DOHH2 (cell line): ENCODE results near the gene KCNMA1.

Experiments
- H3F3A ChIP-seq: fragments of 200-600 bp; sonication (generic), shearing (Covaris generic); 2 replicates; pipeline ENCODE4 v1.6.0; 2016; ENCODE audit warnings: antibody characterized with exemption, mild to moderate bottlenecking; ENCODE audit not compliant: control insufficient read depth, insufficient read depth
- H3K27ac ChIP-seq: fragments of 200-600 bp; sonication (generic); 2 replicates; pipeline ENCODE4 v1.5.1; 2014; ENCODE audit warnings: low read depth, mild to moderate bottlenecking, low read length, moderate library complexity
- H3K27me3 ChIP-seq: fragments of 200-600 bp; sonication (generic); 2 replicates; pipeline ENCODE4 v1.6.1; 2014; ENCODE audit warnings: mild to moderate bottlenecking, low read length, mixed read lengths; ENCODE audit not compliant: control insufficient read depth
- H3K36me3 ChIP-seq: fragments of 200-600 bp; sonication (generic); 2 replicates; pipeline ENCODE4 v1.6.1; 2014; ENCODE audit warnings: mild to moderate bottlenecking, low read length, moderate library complexity, mixed read lengths; ENCODE audit not compliant: control insufficient read depth
- H3K4me1 ChIP-seq: fragments of 200-600 bp; sonication (generic); 2 replicates; pipeline ENCODE4 v1.6.1; 2014; ENCODE audit warnings: mild to moderate bottlenecking, low read length, mixed read lengths; ENCODE audit not compliant: control insufficient read depth
- H3K4me2 ChIP-seq: fragments of 200-600 bp; sonication (generic); 2 replicates; pipeline ENCODE4 v1.6.0; 2014; ENCODE audit warnings: mild to moderate bottlenecking, low read length, moderate library complexity
- H3K4me3 ChIP-seq: fragments of 200-600 bp; sonication (generic); 2 replicates; pipeline ENCODE4 v1.5.1; 2014; ENCODE audit warnings: mild to moderate bottlenecking, low read length, mixed read lengths
- H3K79me2 ChIP-seq: fragments of 200-600 bp; sonication (generic); 2 replicates; pipeline ENCODE4 v1.6.1; 2014; ENCODE audit warnings: mild to moderate bottlenecking, low read length, mixed read lengths; ENCODE audit not compliant: control insufficient read depth
- H3K9me2 ChIP-seq: fragments of 200-600 bp; sonication (generic); replicated peaks from 2 replicates; pipeline ENCODE4 v1.6.1; 2014; ENCODE audit warnings: mild to moderate bottlenecking, low read length, mixed read lengths; ENCODE audit not compliant: control insufficient read depth
- H3K9me3 ChIP-seq: fragments of 200-600 bp; sonication (generic); 2 replicates; pipeline ENCODE4 v1.6.1; 2014; ENCODE audit warnings: antibody characterized with exemption, low read length, mixed read lengths; ENCODE audit not compliant: control insufficient read depth, insufficient read depth
- H4K20me1 ChIP-seq: fragments of 200-600 bp; sonication (generic); 2 replicates; pipeline ENCODE4 v1.6.0; 2014; ENCODE audit warnings: low read depth, mild to moderate bottlenecking, antibody characterized with exemption, low read length, moderate library complexity; ENCODE audit not compliant: control insufficient read depth, insufficient read depth
- EZH2phosphoT487 ChIP-seq: fragments of 200-600 bp; sonication (generic); IDR thresholded peaks from 2 replicates; pipeline ENCODE4 v1.6.1; 2017; ENCODE audit warnings: borderline replicate concordance, mild to moderate bottlenecking, antibody characterized with exemption, low read length, moderate library complexity, mixed read lengths
- TF ChIP-seq, protein P1 (sequence below): fragments of 200-600 bp; sonication (generic); IDR thresholded peaks from one replicate; pipeline ENCODE4 v1.5.1; 2014; ENCODE audit warnings: antibody characterized with exemption, mild to moderate bottlenecking, low read depth, low read length; ENCODE audit not compliant: poor library complexity, severe bottlenecking

The KCNMA1 gene

DNA sequence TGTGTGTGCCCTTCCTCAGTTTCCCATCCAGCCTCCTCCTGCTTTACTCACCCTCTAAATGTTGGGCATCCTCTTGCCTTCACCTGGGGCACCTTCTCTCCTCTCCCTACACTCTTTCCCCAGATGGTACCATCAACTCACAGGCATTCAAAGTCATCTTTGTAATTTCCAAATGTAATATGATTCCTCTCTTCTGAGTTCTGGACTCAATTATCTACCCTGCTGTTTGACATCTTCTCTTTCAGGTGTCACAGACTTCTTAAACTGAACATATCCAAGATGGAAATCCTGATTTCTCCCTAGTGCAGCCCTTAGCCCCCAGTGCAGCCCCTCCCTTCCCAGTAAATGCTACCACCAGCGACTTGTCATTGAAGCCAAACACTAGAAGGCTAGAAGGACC lies 422.8 kb downstream of the KCNMA1 start:
- Histone ChIP-seq H3K9me2 (no peaks in the 10 kb centered on the region), H3K9me3 (no peaks in the 10 kb centered on the region), H3K4me2 (no peak overlapping the region), H3K79me2 (no peaks in the 10 kb centered on the region), H3K4me1 (no peaks in the 10 kb centered on the region), H3K4me3 (no peak overlapping the region), H3K27ac (no peak overlapping the region), H4K20me1 (no peaks in the 10 kb centered on the region), H3K27me3 (no peaks in the 10 kb centered on the region), H3K36me3 (no peaks in the 10 kb centered on the region), H3F3A (no peaks in the 10 kb centered on the region)
- no peak for TF ChIP-seq EZH2phosphoT487
- TF ChIP-seq, protein P1, sequence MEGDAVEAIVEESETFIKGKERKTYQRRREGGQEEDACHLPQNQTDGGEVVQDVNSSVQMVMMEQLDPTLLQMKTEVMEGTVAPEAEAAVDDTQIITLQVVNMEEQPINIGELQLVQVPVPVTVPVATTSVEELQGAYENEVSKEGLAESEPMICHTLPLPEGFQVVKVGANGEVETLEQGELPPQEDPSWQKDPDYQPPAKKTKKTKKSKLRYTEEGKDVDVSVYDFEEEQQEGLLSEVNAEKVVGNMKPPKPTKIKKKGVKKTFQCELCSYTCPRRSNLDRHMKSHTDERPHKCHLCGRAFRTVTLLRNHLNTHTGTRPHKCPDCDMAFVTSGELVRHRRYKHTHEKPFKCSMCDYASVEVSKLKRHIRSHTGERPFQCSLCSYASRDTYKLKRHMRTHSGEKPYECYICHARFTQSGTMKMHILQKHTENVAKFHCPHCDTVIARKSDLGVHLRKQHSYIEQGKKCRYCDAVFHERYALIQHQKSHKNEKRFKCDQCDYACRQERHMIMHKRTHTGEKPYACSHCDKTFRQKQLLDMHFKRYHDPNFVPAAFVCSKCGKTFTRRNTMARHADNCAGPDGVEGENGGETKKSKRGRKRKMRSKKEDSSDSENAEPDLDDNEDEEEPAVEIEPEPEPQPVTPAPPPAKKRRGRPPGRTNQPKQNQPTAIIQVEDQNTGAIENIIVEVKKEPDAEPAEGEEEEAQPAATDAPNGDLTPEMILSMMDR, result no peak

DNA sequence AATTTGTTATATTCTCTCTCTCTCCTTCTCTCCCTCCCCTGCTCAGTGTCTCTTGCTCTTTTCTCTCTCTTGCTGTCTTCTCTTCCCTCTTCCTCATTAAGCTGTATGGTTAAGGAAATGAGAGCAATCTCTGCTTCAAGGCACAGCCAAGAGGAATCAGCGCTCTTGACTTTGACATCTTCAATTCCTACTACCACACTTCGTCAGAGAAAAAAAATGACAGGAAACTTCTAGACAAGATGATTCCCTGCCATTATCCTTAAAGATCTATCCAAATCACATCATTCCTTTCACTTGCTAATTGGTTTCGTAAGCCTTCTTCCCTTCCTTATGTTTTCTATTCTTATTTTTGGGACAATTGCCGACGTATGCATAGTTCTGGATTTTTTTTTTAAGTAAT lies 425.0 kb downstream of the KCNMA1 start:
- TF ChIP-seq EZH2phosphoT487, result no peak
- TF ChIP-seq, protein P1, result no peak
- no peaks in the 10 kb centered on the region for H3K4me1 ChIP-seq
- H4K20me1 ChIP-seq, result no peaks in the 10 kb centered on the region
- H3K9me3 ChIP-seq, result no peaks in the 10 kb centered on the region
- no peak overlapping the region for H3K4me3 ChIP-seq
- H3K79me2 ChIP-seq, result no peaks in the 10 kb centered on the region
- H3K4me2 ChIP-seq, result no peak overlapping the region
- no peaks in the 10 kb centered on the region for H3K36me3 ChIP-seq
- H3K9me2 ChIP-seq, result no peaks in the 10 kb centered on the region
- H3K27ac ChIP-seq, result no peak overlapping the region
- H3F3A ChIP-seq, result no peaks in the 10 kb centered on the region
- no peaks in the 10 kb centered on the region for H3K27me3 ChIP-seq

DNA sequence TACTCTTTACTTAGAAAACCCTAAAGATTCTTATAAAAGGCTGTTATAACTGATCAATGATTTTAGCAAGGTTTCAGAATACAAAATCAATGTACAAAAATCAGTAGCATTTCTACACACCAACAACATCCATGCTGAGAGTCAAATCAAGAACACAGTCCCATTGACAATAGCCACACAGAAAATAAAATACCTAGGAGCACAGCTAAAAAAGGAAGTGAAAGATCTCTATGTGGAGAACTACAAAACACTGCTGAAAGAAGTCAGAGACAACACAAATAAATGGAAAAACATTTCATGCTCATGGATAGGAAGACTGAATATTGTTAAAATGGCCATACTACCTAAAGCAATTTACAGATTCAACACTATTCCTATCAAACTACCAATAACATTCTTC lies 427.0 kb downstream of the KCNMA1 start:
- TF ChIP-seq, protein P1, result no peak
- no peak for TF ChIP-seq EZH2phosphoT487
- Histone ChIP-seq H4K20me1 (no peaks in the 10 kb centered on the region), H3K9me2 (no peaks in the 10 kb centered on the region), H3K27me3 (no peaks in the 10 kb centered on the region), H3K4me1 (no peaks in the 10 kb centered on the region), H3K9me3 (no peaks in the 10 kb centered on the region), H3K4me3 (no peak overlapping the region), H3F3A (no peaks in the 10 kb centered on the region), H3K27ac (no peak overlapping the region), H3K79me2 (no peaks in the 10 kb centered on the region), H3K4me2 (no peak overlapping the region), H3K36me3 (no peaks in the 10 kb centered on the region)
